Esophagus muscularis mucosa (tissue), 4 donors: ENCODE results near the gene SRP14.

ENCODE experiments used
- CTCF ChIP-seq, 3 experiments: fragments of 200-600 bp in 2 of 3; fragments of 450-650 bp in 1 of 3; sonication (generic) in 2 of 3; IDR thresholded peaks; one replicate each; pipeline ENCODE4 v1.5.1; 2017 to 2019; ENCODE audit warnings: antibody characterized with exemption in 3 of 3, mild to moderate bottlenecking in 2 of 3, moderate library complexity in 1 of 3
- EP300 ChIP-seq: sonication (generic); formaldehyde crosslinking; IDR thresholded peaks from one replicate; pipeline ENCODE4 v1.6.1; 2017; ENCODE audit warnings: antibody characterized with exemption
- POLR2A ChIP-seq: fragments of 450-650 bp; IDR thresholded peaks from one replicate; pipeline ENCODE4 v1.6.1; 2017; ENCODE audit warnings: antibody characterized with exemption, moderate library complexity, mild to moderate bottlenecking, low read depth
- POLR2AphosphoS5 ChIP-seq, 2 donors: sonication (generic); formaldehyde crosslinking; IDR thresholded peaks; one replicate each; pipeline ENCODE4 v1.6.1; 2017; ENCODE audit warnings: antibody characterized with exemption in 2 of 2

GRCh38 chr15:39998511-39999077 lies 40.4 kb downstream of the SRP14 start:
- TF ChIP-seq CTCF (IDR thresholded peaks at IDR 0.05) (no peak), POLR2A (no peak), POLR2AphosphoS5 (IDR thresholded peaks at IDR 0.05) (no peak), EP300 (no peak)
